AG09319 (cell line): ENCODE data around the gene HNRNPAB.
"Not testable (repeated sequence)": the region's sequence is repeated elsewhere in the genome, so short reads cannot be mapped to it uniquely, and the experiment has no call there.

Experiments
- DNase-seq: peaks from one replicate; pipeline ENCODE4 v3.0.0-alpha.2; 2010; ENCODE audit warnings: low read depth; ENCODE audit errors: extremely low read depth
- TF ChIP-seq, protein P1 (sequence below): IDR thresholded peaks from 2 replicates; pipeline ENCODE4 v1.5.1; 2011; ENCODE audit warnings: low read depth, mild to moderate bottlenecking, inconsistent platforms, low read length, moderate library complexity

HNRNPAB gene

DNA sequence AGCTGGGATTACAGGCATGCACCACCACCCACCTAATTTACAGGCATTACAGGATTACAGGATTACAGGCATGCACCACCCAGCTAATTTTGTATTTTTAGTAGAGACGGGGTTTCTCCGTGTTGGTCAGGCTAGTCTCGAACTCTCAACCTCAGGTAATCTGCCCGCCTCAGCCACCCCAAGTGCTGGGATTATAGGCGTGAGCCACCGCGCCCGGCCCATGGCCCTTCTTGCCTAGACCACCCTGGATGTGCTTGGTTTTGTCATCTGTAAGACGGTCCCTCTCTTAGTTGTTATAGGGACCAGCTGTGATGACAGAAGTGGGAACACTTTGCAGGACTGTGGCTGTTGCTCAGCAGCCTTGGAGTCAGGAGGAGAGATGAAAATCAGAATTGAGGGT is 31.8 kb downstream of the HNRNPAB start:
- TF ChIP-seq, protein P1, sequence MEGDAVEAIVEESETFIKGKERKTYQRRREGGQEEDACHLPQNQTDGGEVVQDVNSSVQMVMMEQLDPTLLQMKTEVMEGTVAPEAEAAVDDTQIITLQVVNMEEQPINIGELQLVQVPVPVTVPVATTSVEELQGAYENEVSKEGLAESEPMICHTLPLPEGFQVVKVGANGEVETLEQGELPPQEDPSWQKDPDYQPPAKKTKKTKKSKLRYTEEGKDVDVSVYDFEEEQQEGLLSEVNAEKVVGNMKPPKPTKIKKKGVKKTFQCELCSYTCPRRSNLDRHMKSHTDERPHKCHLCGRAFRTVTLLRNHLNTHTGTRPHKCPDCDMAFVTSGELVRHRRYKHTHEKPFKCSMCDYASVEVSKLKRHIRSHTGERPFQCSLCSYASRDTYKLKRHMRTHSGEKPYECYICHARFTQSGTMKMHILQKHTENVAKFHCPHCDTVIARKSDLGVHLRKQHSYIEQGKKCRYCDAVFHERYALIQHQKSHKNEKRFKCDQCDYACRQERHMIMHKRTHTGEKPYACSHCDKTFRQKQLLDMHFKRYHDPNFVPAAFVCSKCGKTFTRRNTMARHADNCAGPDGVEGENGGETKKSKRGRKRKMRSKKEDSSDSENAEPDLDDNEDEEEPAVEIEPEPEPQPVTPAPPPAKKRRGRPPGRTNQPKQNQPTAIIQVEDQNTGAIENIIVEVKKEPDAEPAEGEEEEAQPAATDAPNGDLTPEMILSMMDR = no peak
- DNase-seq = no peak

DNA sequence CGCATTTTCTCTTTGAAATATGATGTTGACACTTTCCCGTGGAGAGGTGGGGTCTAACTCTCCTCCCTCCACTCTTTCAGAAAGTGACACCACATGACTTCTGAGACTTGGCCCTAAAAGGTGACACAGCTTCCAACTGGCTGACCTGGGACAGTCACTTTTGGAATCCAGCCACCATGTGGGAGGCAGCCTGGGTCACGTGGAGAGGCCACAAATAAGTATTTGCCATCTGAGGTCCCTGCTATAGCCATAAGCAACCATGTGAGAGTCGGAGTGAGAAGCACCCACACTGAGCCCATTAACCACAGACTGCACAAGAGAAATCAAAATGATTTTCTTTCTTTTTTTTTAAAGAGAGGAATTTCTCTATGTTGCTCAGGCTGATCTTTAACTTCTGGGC is 32.3 kb downstream of the HNRNPAB start:
- TF ChIP-seq, protein P1 = no peak
- no peak for DNase-seq

DNA sequence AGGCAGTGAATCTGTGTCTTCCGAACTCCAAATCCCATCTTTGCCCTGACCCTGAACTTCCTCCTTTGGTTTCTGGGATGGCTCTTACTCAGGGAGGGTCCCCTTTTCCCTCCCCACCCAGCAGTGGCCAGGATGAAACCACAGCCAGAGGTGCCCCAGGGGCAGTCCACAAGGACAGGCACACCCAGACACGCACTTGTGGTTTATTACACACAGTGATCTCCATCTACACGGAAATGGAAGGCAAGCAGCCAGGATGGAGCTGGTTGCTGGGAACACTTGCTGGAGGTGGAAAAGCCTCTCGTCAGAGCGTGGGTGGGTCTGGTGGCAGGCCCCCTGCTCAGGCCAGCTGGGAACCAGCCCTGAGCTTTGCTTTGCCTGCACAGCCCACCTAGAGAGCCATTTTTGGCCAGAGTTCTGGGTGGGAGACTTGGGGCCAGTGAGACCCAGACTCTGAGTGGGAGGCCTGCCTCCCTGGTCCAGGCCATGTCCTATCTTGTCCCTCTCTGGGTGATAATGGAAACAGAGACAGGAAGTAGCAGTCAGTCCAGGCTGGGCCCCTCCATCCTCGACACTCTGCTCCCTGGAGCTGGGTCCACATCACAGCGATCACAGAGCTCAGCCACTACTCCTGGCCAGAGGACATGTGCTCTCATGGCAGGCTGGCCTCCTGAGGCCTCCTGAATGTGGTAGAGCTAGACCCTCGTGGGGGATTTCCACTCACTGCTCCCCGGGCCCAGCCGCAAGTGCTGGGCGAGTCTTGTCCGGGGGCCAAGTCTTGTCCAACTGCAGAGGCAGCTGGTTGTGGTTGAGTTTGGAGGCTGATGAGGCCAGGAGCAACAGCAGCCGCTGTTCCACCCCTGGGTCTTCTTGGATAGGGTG is 33.3 kb downstream of the HNRNPAB start:
- no peak for DNase-seq
- TF ChIP-seq, protein P1 = no peak

DNA sequence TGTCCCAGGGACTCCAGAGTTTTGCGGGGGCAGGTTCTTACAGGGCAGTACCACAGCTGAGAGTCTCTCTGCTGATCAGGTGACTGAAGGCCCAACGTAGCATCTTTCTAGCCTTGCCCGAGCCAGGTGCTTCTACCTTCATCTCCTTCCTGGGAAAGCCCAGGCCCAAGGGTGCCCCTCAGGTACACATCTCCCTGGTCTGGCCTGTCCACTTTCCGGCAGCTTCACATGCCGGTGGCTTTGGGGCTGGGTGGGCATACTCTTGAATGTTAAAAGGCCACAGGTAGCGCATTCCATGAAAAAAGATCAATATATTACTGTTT is 33.9 kb downstream of the HNRNPAB start:
- no peak for DNase-seq
- TF ChIP-seq, protein P1 = no peak

DNA sequence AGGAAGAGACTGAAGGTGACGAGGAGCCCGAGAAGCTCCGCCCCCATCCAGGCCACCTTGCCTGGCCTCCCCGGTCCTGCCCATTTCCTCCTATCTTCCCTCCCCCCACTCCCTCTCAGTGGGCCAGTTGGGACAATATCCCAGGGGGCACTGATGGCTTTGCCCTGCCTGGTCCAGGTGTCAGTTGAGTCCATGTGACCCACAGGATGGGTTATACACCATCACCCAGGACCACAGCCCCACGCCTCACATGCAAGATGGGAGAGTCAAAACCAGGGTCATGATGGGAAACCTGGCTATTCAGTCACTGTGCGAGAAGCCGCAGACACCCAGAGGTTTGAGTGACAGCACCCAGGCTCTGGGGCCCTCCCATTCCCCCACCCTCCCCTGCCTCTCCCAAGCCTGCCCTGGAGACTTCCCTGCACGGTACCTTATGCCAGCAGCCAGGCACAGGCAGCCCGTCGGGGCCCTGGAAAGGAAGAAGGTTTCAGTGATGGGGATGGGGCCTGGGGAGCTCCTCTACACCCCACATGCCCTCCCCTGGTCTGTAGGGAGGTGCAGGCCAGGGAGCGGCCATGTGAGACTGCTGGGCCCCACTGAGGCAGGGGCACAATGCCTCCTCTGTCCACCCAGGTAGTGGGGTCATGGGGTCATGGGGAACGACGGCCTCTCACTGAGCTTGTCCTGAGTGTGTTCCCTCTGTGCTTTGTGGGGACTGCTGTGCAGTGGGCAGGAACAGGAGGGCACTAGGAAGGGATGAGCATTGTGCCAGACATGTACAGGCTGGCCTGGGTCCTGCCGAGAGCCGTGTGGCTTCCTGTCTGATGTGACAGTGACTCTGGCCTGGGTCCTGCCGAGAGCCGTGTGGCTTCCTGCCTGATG is 34.6 kb downstream of the HNRNPAB start:
- TF ChIP-seq, protein P1 = no peak
- DNase-seq = no peak

DNA sequence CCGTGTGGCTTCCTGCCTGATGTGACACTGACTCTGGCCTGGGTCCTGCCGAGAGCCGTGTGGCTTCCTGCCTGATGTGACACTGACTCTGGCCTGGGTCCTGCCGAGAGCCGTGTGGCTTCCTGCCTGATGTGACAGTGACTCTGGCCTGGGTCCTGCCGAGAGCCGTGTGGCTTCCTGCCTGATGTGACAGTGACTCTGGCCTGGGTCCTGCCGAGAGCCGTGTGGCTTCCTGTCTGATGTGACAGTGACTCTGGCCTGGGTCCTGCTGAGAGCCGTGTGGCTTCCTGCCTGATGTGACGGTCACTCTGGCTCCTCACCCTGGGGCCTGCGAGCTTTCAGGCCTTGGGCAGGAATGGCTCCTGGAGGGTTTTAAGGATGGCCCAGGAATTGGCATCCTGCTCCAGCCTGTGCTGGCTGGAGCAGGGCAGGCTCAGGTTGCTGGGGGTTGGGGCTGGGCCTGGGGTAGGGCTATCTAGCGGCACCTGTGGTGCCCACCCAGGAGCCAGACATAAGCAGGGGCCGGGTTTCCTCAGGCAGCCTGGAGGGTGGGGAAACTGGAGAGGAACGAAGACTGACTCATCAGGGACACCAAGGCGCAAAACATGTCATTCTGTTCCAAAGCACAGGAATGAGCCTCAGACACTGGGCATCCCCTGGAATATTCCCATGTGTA is 35.4 kb downstream of the HNRNPAB start:
- not testable (repeated sequence) for DNase-seq

DNA sequence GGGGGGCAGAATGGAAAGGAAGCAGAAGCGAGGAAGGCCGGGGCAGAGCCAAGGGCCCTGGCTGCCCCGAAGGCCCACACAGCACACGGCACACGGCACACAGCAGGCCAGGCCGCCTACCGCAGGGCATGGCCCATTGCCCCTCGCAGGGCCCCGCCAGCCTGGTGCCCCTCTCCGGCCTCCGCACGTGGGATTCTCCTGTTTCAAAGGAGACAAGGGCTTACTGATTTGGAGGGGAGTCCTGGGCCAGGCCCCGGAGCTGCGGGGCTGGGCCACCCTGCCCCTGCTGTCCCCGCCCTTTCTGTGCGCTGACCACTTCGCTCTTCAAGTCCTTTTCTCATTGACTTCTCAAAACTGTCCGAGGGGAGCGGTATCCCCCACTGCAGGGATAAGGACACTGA is 36.0 kb downstream of the HNRNPAB start:
- DNase-seq = no peak
- TF ChIP-seq, protein P1 = no peak
